IMR-90 (cell line): ENCODE measurements around the gene LYVE1. TPM values are rescaled to one million over a fixed set of nuclear protein-coding genes. Genes with fewer than 3 reads are reported as not detected.

Experiments used
- ATAC-seq: fragments of 200-7000 bp; cut with Tn5 transposase; 2 replicates; pipeline ENCODE4 v1.9.1; 2020; ENCODE audit warnings: low read depth, mild to moderate bottlenecking, moderate library complexity
- BruUV-seq: library from RNA; stranded (reverse); fragments of 400-500 nt; replicated peaks from 2 replicates; lab custom pipeline; 2021; lab: Mats Ljungman, UMichigan
- CTCF ChIA-PET: fragments of 300-600 bp; formaldehyde crosslinking; extraction: SDS; loops from one replicate; lab custom pipeline; 2021; ENCODE audit warnings: antibody characterized with exemption; lab: Yijun Ruan, JAX
- POLR2A ChIA-PET: fragments of 300-600 bp; sonication (Branson Sonifier 250); formaldehyde crosslinking; loops from one replicate; lab custom pipeline; 2022; ENCODE audit warnings: antibody characterized with exemption; ENCODE audit not compliant: unreplicated experiment; lab: Charles Lee
- DNase-seq: peaks from one replicate; pipeline ENCODE4 v3.0.0; 2013
- H2AFZ ChIP-seq: replicated peaks from 2 replicates; pipeline ENCODE3; 2013; ENCODE audit warnings: low read length, mild to moderate bottlenecking; ENCODE audit not compliant: poor library complexity
- H2AK5ac ChIP-seq: 2 replicates; pipeline ENCODE4 v1.6.1; 2013; ENCODE audit warnings: low read depth, low read length, inconsistent platforms
- H2AK9ac ChIP-seq: replicated peaks from 2 replicates; pipeline ENCODE3; 2013; ENCODE audit warnings: mild to moderate bottlenecking, low read depth, low read length, moderate library complexity; ENCODE audit not compliant: poor library complexity
- H2BK120ac ChIP-seq: 2 replicates; pipeline ENCODE4 v1.6.1; 2013; ENCODE audit warnings: low read depth, low read length, inconsistent platforms
- H2BK15ac ChIP-seq: 3 replicates; pipeline ENCODE4 v1.6.1; 2013; ENCODE audit warnings: low read depth, low read length, inconsistent platforms
- H2BK20ac ChIP-seq: 2 replicates; pipeline ENCODE4 v1.6.1; 2013; ENCODE audit warnings: low read depth, mild to moderate bottlenecking, inconsistent platforms, low read length, moderate library complexity
- H2BK5ac ChIP-seq: 2 replicates; pipeline ENCODE4 v1.6.1; 2013; ENCODE audit warnings: mild to moderate bottlenecking, low read depth, low read length, inconsistent platforms; ENCODE audit not compliant: poor library complexity, severe bottlenecking
- H3K14ac ChIP-seq: replicated peaks from 2 replicates; pipeline ENCODE4 v1.6.1; 2013; ENCODE audit warnings: low read depth, low read length, inconsistent platforms
- H3K18ac ChIP-seq: 2 replicates; pipeline ENCODE4 v1.6.1; 2013; ENCODE audit warnings: low read depth, low read length, control low read depth
- H3K23ac ChIP-seq: 2 replicates; pipeline ENCODE4 v1.6.1; 2013; ENCODE audit warnings: low read depth, low read length, inconsistent platforms
- H3K27ac ChIP-seq: 2 replicates; pipeline ENCODE4 v1.5.1; 2013; ENCODE audit warnings: mild to moderate bottlenecking, control low read depth, low read length; ENCODE audit not compliant: insufficient read depth
- H3K27me3 ChIP-seq: 2 replicates; pipeline ENCODE4 v1.6.1; 2013; ENCODE audit warnings: low read length; ENCODE audit not compliant: control insufficient read depth, insufficient read depth
- H3K36me3 ChIP-seq: 2 replicates; pipeline ENCODE4 v1.6.1; 2013; ENCODE audit warnings: low read length, mixed read lengths; ENCODE audit not compliant: control insufficient read depth, insufficient read depth
- H3K4ac ChIP-seq: 2 replicates; pipeline ENCODE4 v1.6.1; 2013; ENCODE audit warnings: low read depth, low read length, inconsistent platforms
- H3K4me1 ChIP-seq: 2 replicates; pipeline ENCODE4 v1.6.1; 2013; ENCODE audit warnings: low read length, mixed read lengths; ENCODE audit not compliant: control insufficient read depth, insufficient read depth
- H3K4me2 ChIP-seq: 2 replicates; pipeline ENCODE4 v1.6.1; 2013; ENCODE audit warnings: low read depth, mild to moderate bottlenecking, control low read depth, low read length, moderate library complexity
- H3K4me3 ChIP-seq: 2 replicates; pipeline ENCODE4 v1.5.1; 2013; ENCODE audit warnings: low read depth, mild to moderate bottlenecking, control low read depth, low read length, moderate library complexity; ENCODE audit not compliant: insufficient read depth
- H3K56ac ChIP-seq: 2 replicates; pipeline ENCODE4 v1.6.1; 2013; ENCODE audit warnings: low read length, inconsistent platforms; ENCODE audit not compliant: insufficient read depth; ENCODE audit errors: extremely low read depth
- H3K79me1 ChIP-seq, 2 experiments: 2 replicates each; pipeline ENCODE4 v1.6.1; 2013; ENCODE audit warnings: low read length in 2 of 2, inconsistent platforms in 1 of 2, low read depth in 1 of 2
- H3K9ac ChIP-seq: 2 replicates; pipeline ENCODE4 v1.6.1; 2013; ENCODE audit warnings: low read depth, low read length, control low read depth
- H3K9me1 ChIP-seq: 2 replicates; pipeline ENCODE4 v1.6.1; 2013; ENCODE audit warnings: low read length, inconsistent platforms; ENCODE audit not compliant: insufficient read depth
- H3K9me3 ChIP-seq: 2 replicates; pipeline ENCODE4 v1.6.1; 2013; ENCODE audit warnings: low read length; ENCODE audit not compliant: control insufficient read depth, insufficient read depth
- H4K20me1 ChIP-seq: 2 replicates; pipeline ENCODE4 v1.6.1; 2013; ENCODE audit warnings: low read length, inconsistent platforms; ENCODE audit not compliant: insufficient read depth
- H4K5ac ChIP-seq: 2 replicates; pipeline ENCODE4 v1.6.1; 2013; ENCODE audit warnings: mild to moderate bottlenecking, low read depth, low read length, control low read depth
- H4K8ac ChIP-seq, 2 experiments: 2 replicates each; pipeline ENCODE4 v1.6.1; 2013; ENCODE audit warnings: low read depth in 2 of 2, low read length in 2 of 2, control low read depth in 1 of 2, inconsistent platforms in 1 of 2
- H4K91ac ChIP-seq: 2 replicates; pipeline ENCODE4 v1.6.1; 2013; ENCODE audit warnings: low read depth, low read length, inconsistent platforms; ENCODE audit not compliant: insufficient read depth
- BHLHE40 ChIP-seq: fragments of 150-350 bp; IDR thresholded peaks from 2 replicates; pipeline ENCODE4 v1.6.1; 2016; ENCODE audit warnings: mild to moderate bottlenecking, low read depth, low read length
- FOS ChIP-seq: fragments of 150-350 bp; IDR thresholded peaks from 2 replicates; pipeline ENCODE4 v1.6.1; 2016; ENCODE audit warnings: low read depth, low read length
- POLR2A ChIP-seq: IDR thresholded peaks from 2 replicates; pipeline ENCODE4 v1.6.1; 2012; ENCODE audit warnings: mild to moderate bottlenecking, low read depth, low read length
- RAD21 ChIP-seq: IDR thresholded peaks from 2 replicates; pipeline ENCODE4 v1.6.1; 2012; ENCODE audit warnings: low read length, improper control_type of control experiment
- RCOR1 ChIP-seq: IDR thresholded peaks from 2 replicates; pipeline ENCODE4 v1.6.1; 2012; ENCODE audit warnings: mild to moderate bottlenecking, low read length, improper control_type of control experiment; ENCODE audit not compliant: insufficient replicate concordance
- RFX5 ChIP-seq: IDR thresholded peaks from 2 replicates; pipeline ENCODE4 v1.8.0; 2012; ENCODE audit warnings: low read depth, mild to moderate bottlenecking, low read length, moderate library complexity
- SMC3 ChIP-seq: fragments of 150-350 bp; IDR thresholded peaks from 2 replicates; pipeline ENCODE4 v1.6.1; 2016; ENCODE audit warnings: low read depth, mild to moderate bottlenecking, antibody characterized with exemption, low read length, moderate library complexity
- WGBS, 2 experiments: methylation state at CpG; one replicate each; pipeline versions ENCODE4 v1.1.5 to v1.1.7; 2013; ENCODE audit warnings: missing lambda C conversion rate in 2 of 2; ENCODE audit not compliant: insufficient read length in 1 of 2; ENCODE audit errors: extremely low coverage in 2 of 2; 5-methylcytosine and 5-hydroxymethylcytosine counted together
- dilution Hi-C: fragments of 300-500 bp; cut with HindIII; formaldehyde crosslinking; loops from one replicate; pipeline ENCODE4 v1.14.3; 2018; ENCODE audit warnings: low sequenced_read_pairs; ENCODE audit not compliant: unreplicated experiment
- in situ Hi-C: fragments of 300-500 bp; cut with MboI; formaldehyde crosslinking; loops from 3 replicates; pipeline ENCODE4 v1.14.3; 2019; ENCODE audit warnings: low sequenced_read_pairs, inconsistent platforms, mixed read lengths
- intact Hi-C: fragments of 100-400 bp; cut with micrococcal nuclease; formaldehyde crosslinking; loops from 2 replicates; pipeline ENCODE4 v1.10.0; 2022
- polyA plus RNA-seq, 3 experiments: library from polyadenylated mRNA; depleted of rRNA; stranded (reverse); fragments of >200 nt; gene quantifications; 2 replicates each; pipeline ENCODE4 v1.2.3, GENCODE V29; 2012; ENCODE audit warnings: low replicate concordance in 1 of 3
- total RNA-seq: library from RNA; depleted of rRNA; stranded (reverse); fragments of >200 nt; gene quantifications from 2 replicates; pipeline ENCODE4 v1.2.3, GENCODE V29; 2012

The LYVE1 gene
- total and polyA plus RNA-seq, 2 of the 4 experiments (the other 2 are of a cell fraction) = not detected

GRCh38 chr11:10607462-10608132 lies 39.1 kb upstream of the LYVE1 start:
- Histone ChIP-seq H4K5ac (peak overlapping the region; percentile 86), H4K20me1 (no peaks in the 10 kb centered on the region), H3K27me3 (no peaks in the 10 kb centered on the region), H4K91ac (peak overlapping the region; percentile 81), H3K4me1 (peaks cover 29% of the 10 kb centered on the region), H2BK20ac (peak overlapping the region; percentile 51), H2BK120ac (peak overlapping the region; percentile 84), H3K18ac (peak overlapping the region; percentile 86), H3K27ac (peak overlapping the region; percentile 84), H2AK9ac (no peak overlapping the region), H3K36me3 (peaks cover 34% of the 10 kb centered on the region), H2AFZ (no peak overlapping the region), H3K14ac (peak overlapping the region; percentile 72), H4K8ac (peak overlapping the region; percentile 30 to 93; a peak in 3 of 4 replicates), H3K23ac (peak overlapping the region; percentile 46; the same call in 1 of the 2 replicates), H3K56ac (peak overlapping the region; percentile 17; the same call in 1 of the 2 replicates), H3K4me2 (no peak overlapping the region), H3K4ac (peak overlapping the region; percentile 87), H3K4me3 (no peak overlapping the region), H3K9me3 (no peaks in the 10 kb centered on the region), H3K79me1 (peaks cover 0 to 26% of the 10 kb centered on the region in 2 experiments; a peak in 3 of 4 replicates), H2BK5ac (peak overlapping the region; percentile 98), H3K9ac (peak overlapping the region; percentile 62; the same call in 1 of the 2 replicates), H3K9me1 (peaks cover 20% of the 10 kb centered on the region), H2AK5ac (peak overlapping the region; percentile 83; the same call in 1 of the 2 replicates), H2BK15ac (peak overlapping the region; percentile 11; the same call in 1 of the 3 replicates)
- in situ Hi-C loops = no loop called here
- ChIA-PET CTCF (no interaction called here), POLR2A (no interaction called here)
- no peak for ATAC-seq
- WGBS, 2 experiments = 40% methylated on average over 2 of the region's 6 CpGs; no CpG with 5 or more reads in 1 of the 2 experiments
- no TSS peak for BruUV-seq
- intact Hi-C loops = loop anchor here (2.0 kb wide), 3 partner anchors 67 to 201 kb away; partner anchors contain the start of gene RNF141
- dilution Hi-C loops = no loop called here
- no peak for TF ChIP-seq FOS
- no peak for TF ChIP-seq RAD21
- no peak for TF ChIP-seq RFX5
- no peak for TF ChIP-seq BHLHE40
- TF ChIP-seq SMC3 = no peak
- TF ChIP-seq POLR2A = no peak
- no peak for TF ChIP-seq RCOR1
- DNase-seq = no peak
